ENCODE data around the gene GDPD4.
A peak's percentile ranks its signal among the peaks of the same experiment; 100 is the strongest.

Gene GDPD4

GRCh38 chr11:77190331-77191075 is 111.0 kb downstream of the GDPD4 start:
- no peak for TF ChIP-seq CTCF (IDR thresholded peaks at IDR 0.05; ENCODE audit: low read depth, low read length)
- no peak overlapping the region for H3K4me3 ChIP-seq (ENCODE audit: low read depth, low read length)
- DNase-seq (ENCODE audit: low read depth, low spot score) = no peak
- in situ Hi-C loops (cut with HindIII; ENCODE audit: low sequenced_read_pairs) = no loop called here

DNA sequence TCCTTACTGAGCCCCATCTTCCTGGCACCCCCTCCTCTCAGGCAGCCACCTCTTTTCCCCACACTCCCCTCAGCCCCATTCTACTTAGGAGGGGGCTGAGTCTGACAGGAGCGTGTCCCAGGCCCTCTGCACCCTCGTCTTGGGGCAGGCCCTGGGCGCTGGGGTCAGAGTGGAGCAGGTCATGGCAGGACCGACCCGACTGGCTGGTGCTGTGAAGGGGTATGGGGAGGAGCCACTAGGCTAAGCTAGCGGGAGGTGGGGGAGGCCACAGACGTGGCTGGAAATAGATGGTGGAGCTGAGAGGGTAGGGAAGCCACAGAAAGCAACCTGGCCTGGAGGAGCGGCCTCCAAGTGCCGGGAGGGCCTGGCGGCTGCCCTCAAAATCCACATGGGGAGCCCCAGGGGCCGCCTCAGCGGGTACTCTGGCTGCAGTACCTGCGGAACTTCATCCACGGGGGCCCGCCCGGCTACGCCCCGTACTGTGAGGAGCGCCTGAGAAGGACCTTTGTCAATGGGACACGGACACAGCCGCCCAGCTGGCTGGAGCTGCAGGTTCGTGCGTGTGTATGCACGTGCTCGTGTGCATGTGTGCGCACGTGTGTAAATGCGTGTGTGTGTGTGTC is 111.8 kb downstream of the GDPD4 start:
- no peak overlapping the region for H3K4me3 ChIP-seq (ENCODE audit: low read depth, low read length)
- no peak for DNase-seq (ENCODE audit: low read depth, low spot score)
- in situ Hi-C loops (cut with HindIII; ENCODE audit: low sequenced_read_pairs) = no loop called here
- TF ChIP-seq CTCF (IDR thresholded peaks at IDR 0.05; ENCODE audit: low read depth, low read length) = no peak

DNA sequence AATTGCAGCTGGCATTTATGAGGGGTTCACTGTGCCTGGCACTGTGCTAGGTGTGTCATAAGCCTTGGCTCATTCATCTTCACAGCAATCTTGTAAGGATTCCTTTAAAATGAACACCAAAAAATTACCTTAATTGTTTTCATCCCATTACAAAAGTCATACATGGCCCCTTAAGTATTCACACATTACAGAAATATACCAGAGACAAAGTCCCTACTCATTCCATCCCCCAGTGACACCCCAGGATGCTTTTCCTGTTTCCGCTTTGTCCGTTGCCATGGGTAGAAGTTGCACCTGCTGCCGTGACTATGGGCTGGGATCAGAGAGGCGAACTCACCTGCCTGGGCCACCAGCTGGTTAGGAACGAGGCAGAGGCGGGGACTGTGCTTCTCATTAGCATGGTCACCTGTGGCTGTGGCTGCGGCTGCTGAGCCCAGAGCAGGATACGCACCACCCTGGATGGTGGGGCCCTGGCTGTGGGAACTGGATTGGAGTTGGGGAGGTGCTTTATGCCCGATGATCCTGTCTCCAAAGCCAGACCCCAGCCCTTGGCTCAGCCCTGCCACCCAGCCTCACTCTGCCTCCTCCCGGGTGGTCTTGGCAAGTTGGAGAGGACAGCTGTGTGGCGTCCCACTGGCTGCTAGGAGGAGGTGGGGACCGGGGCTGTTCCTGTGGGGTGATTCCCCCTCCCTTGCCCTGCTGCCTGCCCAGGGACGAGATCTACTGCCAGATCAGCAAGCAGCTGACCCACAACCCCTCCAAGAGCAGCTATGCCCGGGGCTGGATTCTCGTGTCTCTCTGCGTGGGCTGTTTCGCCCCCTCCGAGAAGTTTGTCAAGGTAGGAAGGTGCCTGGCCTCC is 112.6 kb downstream of the GDPD4 start:
- in situ Hi-C loops (cut with HindIII; ENCODE audit: low sequenced_read_pairs) = no loop called here
- no peak overlapping the region for H3K4me3 ChIP-seq (ENCODE audit: low read depth, low read length)
- no peak for TF ChIP-seq CTCF (IDR thresholded peaks at IDR 0.05; ENCODE audit: low read depth, low read length)
- no peak for DNase-seq (ENCODE audit: low read depth, low spot score)

DNA sequence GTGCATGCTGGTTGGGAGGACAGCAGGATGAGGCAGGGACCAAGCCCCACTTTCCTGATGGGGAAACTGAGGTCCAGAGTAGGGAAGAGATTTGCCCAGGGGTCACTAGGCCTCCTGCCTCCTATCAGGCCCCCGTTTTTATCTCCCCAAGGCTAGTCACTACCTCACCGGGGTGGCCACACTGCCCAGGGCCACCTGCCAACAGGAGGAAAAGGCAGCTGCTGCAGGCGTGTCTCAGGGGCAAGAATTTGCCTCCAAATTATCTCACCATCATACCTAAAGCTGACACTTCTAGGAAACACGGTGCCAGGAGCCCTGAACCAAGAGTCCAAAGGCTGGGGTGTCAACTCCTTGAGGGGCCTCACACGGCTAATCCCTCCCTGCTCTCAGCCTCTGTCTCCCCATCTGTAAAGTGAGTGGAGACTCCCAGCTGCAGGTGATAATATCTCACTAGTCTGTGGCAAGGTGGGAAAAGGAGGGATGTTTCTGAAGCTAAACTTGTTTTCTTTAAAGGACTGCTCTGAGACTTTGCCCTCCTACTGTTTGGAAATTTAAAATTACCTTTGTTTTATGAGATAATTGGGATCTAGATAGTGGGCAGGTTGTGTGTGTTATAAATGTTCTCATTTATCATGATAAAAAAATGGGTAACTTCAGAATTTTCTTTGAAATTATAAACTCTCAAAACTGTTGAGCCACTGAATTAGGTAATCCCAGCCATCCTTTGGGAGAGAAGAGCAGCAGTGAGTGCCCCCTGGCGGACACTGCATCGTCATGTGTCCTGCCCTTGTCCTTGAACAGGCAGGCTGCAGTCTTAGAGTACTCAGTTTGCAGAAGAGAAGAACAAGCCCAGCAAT is 113.5 kb downstream of the GDPD4 start:
- DNase-seq (ENCODE audit: low read depth, low spot score) = peak; percentile 72
- in situ Hi-C loops (cut with HindIII; ENCODE audit: low sequenced_read_pairs) = no loop called here
- peak; percentile 95 for TF ChIP-seq CTCF (IDR thresholded peaks at IDR 0.05; ENCODE audit: low read depth, low read length)
- no peak overlapping the region for H3K4me3 ChIP-seq (ENCODE audit: low read depth, low read length)

DNA sequence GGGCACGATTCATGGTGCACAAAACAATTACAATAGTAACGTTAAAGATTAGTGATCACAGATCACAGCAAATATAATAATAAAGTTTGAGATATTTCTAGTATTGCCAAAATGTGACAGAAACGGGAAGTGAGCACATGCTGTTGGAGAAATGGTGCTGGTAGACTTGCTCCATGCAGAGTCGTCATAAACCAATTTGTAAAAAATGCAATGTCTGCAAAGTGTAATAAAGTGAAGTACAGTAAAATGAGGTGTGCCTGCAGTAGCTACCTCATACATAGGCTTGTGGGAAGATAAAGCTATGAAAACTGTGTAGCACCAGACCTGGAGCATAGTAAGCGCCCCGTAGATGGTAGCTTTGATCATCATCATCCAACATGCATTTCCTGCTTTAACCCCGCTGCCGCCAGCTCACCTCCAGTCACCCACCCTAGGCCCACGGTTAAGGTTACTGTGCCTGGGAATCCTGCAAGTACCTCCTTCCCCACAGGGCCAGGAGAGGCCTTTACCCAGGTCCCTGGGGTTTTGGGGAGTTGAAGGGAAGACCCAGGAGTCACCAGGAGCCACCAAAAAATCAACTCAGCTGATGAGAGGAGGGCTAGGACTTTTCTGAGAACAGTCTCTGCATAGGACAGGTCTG is 114.3 kb downstream of the GDPD4 start:
- DNase-seq (ENCODE audit: low read depth, low spot score) = no peak
- TF ChIP-seq CTCF (IDR thresholded peaks at IDR 0.05; ENCODE audit: low read depth, low read length) = no peak
- in situ Hi-C loops (cut with HindIII; ENCODE audit: low sequenced_read_pairs) = no loop called here
- no peak overlapping the region for H3K4me3 ChIP-seq (ENCODE audit: low read depth, low read length)

Data from astrocyte of the spinal cord (primary cell).